Osteoblast (primary cell): ENCODE measurements around the gene ELAVL1. TPM values are rescaled to one million over a fixed set of nuclear protein-coding genes. Genes with fewer than 3 reads are reported as not detected.
A peak's percentile ranks its signal among the peaks of the same experiment; 100 is the strongest.

ENCODE experiments used
- DNase-seq: peaks from one replicate; pipeline ENCODE4 v3.0.0; 2011; ENCODE audit warnings: low spot score, mixed read lengths; ENCODE audit not compliant: insufficient read length; ENCODE audit errors: missing footprints
- H2AFZ ChIP-seq: 2 replicates; pipeline ENCODE4 v1.6.0; 2011; ENCODE audit warnings: mild to moderate bottlenecking, low read length
- H3K27ac ChIP-seq: 2 replicates; pipeline ENCODE4 v1.5.1; 2011; ENCODE audit warnings: mild to moderate bottlenecking, low read depth, low read length, moderate library complexity
- H3K27me3 ChIP-seq: 2 replicates; pipeline ENCODE4 v1.6.0; 2012; ENCODE audit warnings: mild to moderate bottlenecking, control low read depth, inconsistent platforms, low read length, moderate library complexity; ENCODE audit not compliant: insufficient read depth
- H3K36me3 ChIP-seq: 2 replicates; pipeline ENCODE4 v1.5.1; 2011; ENCODE audit warnings: mild to moderate bottlenecking, low read length, control low read depth, moderate library complexity; ENCODE audit not compliant: insufficient read depth
- H3K4me1 ChIP-seq: 2 replicates; pipeline ENCODE4 v1.5.1; 2011; ENCODE audit warnings: mild to moderate bottlenecking, low read length, control low read depth, moderate library complexity; ENCODE audit not compliant: insufficient read depth
- H3K4me2 ChIP-seq: 2 replicates; pipeline ENCODE4 v1.6.0; 2011; ENCODE audit warnings: mild to moderate bottlenecking, low read length; ENCODE audit not compliant: insufficient read depth
- H3K4me3 ChIP-seq: fragments of 200-600 bp; sonication (generic); 3 replicates; pipeline ENCODE4 v1.5.1; 2012; ENCODE audit warnings: mild to moderate bottlenecking, low read length, inconsistent platforms; ENCODE audit not compliant: insufficient read depth
- H3K79me2 ChIP-seq: 2 replicates; pipeline ENCODE4 v1.6.0; 2012; ENCODE audit warnings: mild to moderate bottlenecking, low read length, control low read depth, inconsistent platforms; ENCODE audit not compliant: insufficient read depth
- H3K9me3 ChIP-seq: 2 replicates; pipeline ENCODE4 v1.5.1; 2011; ENCODE audit warnings: low read depth, low read length, control low read depth
- H4K20me1 ChIP-seq: 2 replicates; pipeline ENCODE4 v1.6.0; 2012; ENCODE audit warnings: mild to moderate bottlenecking, low read length, control low read depth; ENCODE audit not compliant: insufficient read depth
- CTCF ChIP-seq: IDR thresholded peaks from 2 replicates; pipeline ENCODE4 v1.5.1; 2011; ENCODE audit warnings: mild to moderate bottlenecking, low read depth, low read length, moderate library complexity; ENCODE audit errors: extremely low read depth
- total RNA-seq: library from RNA; depleted of rRNA; stranded (reverse); fragments of >200 nt; gene quantifications from 2 replicates; pipeline ENCODE4 v1.2.3, GENCODE V29; 2012

The ELAVL1 gene
- total RNA-seq, 1 donor = 25.7 TPM

GRCh38 chr19:7915250-7916102, 90.0 kb downstream of the ELAVL1 start:
- peak overlapping the region; percentile 61 for H3K4me2 ChIP-seq
- TF ChIP-seq CTCF = no peak
- peak overlapping the region; percentile 63 for H3K4me3 ChIP-seq
- H3K36me3 ChIP-seq = peaks cover 11% of the 10 kb centered on the region
- peaks cover under 1% of the 10 kb centered on the region for H4K20me1 ChIP-seq
- H3K9me3 ChIP-seq = no peaks in the 10 kb centered on the region
- peaks cover 26% of the 10 kb centered on the region for H3K27me3 ChIP-seq
- no peak overlapping the region for H3K27ac ChIP-seq
- DNase-seq = peak; percentile 87
- H3K4me1 ChIP-seq = peaks cover 11% of the 10 kb centered on the region
- no peaks in the 10 kb centered on the region for H3K79me2 ChIP-seq
- no peak overlapping the region for H2AFZ ChIP-seq

GRCh38 chr19:7914598-7915045, 90.8 kb downstream of the ELAVL1 start, which contains the start of gene TGFBR3L:
TGFBR3L (plus strand) TSS chr19:7914830.
- H3K27ac ChIP-seq = no peak within 1 kb of the TSS
- peaks cover 3% of the 10 kb centered on the region for H4K20me1 ChIP-seq
- H2AFZ ChIP-seq = no peak within 1 kb of the TSS
- no peak for TF ChIP-seq CTCF
- DNase-seq = peak; percentile 67
- H3K27me3 ChIP-seq = peaks cover 26% of the 10 kb centered on the region
- no peak within 1 kb of the TSS for H3K4me2 ChIP-seq
- no peaks in the 10 kb centered on the region for H3K9me3 ChIP-seq
- H3K36me3 ChIP-seq = peaks cover 14% of the 10 kb centered on the region
- peaks cover 6% of the 10 kb centered on the region for H3K4me1 ChIP-seq
- H3K4me3 ChIP-seq = no peak within 1 kb of the TSS
- H3K79me2 ChIP-seq = no peaks in the 10 kb centered on the region

GRCh38 chr19:7914099-7914498, 91.3 kb downstream of the ELAVL1 start:
- Histone ChIP-seq H4K20me1 (peaks cover 7% of the 10 kb centered on the region), H3K9me3 (no peaks in the 10 kb centered on the region), H3K27ac (no peak overlapping the region), H3K79me2 (no peaks in the 10 kb centered on the region), H3K4me1 (peaks cover 5% of the 10 kb centered on the region), H3K36me3 (peaks cover 14% of the 10 kb centered on the region), H2AFZ (no peak overlapping the region), H3K4me2 (no peak overlapping the region), H3K27me3 (peaks cover 26% of the 10 kb centered on the region), H3K4me3 (no peak overlapping the region)
- no peak for TF ChIP-seq CTCF
- peak; percentile 94 for DNase-seq

- DNase-seq = peak; percentile 89
- Histone ChIP-seq H3K36me3 (peaks cover 14% of the 10 kb centered on the region), H2AFZ (no peak overlapping the region), H3K27me3 (peaks cover 23% of the 10 kb centered on the region), H3K79me2 (no peaks in the 10 kb centered on the region), H4K20me1 (peaks cover 7% of the 10 kb centered on the region), H3K9me3 (no peaks in the 10 kb centered on the region), H3K4me2 (no peak overlapping the region), H3K27ac (no peak overlapping the region), H3K4me3 (no peak overlapping the region), H3K4me1 (peaks cover 5% of the 10 kb centered on the region)
- TF ChIP-seq CTCF = no peak
Observed at GRCh38 chr19:7913652-7914051, 91.8 kb downstream of the ELAVL1 start.
